HK-2 (cell line): Measurements from ENCODE around the gene TNPO2.
A peak's percentile ranks its signal among the peaks of the same experiment; 100 is the strongest.

Experiments used
- DNase-seq: peaks from one replicate; pipeline ENCODE4 v3.0.0-alpha.2; 2018; ENCODE audit not compliant: unreplicated experiment

Gene TNPO2

GRCh38 chr19:12676384-12676792 lies 47.3 kb downstream of the TNPO2 start:
- peak; percentile 92 for DNase-seq

GRCh38 chr19:12675940-12676339 lies 47.8 kb downstream of the TNPO2 start:
- DNase-seq = no peak

GRCh38 chr19:12675399-12675798 lies 48.3 kb downstream of the TNPO2 start:
- no peak for DNase-seq

GRCh38 chr19:12672744-12673143 lies 51.0 kb downstream of the TNPO2 start:
- DNase-seq = no peak

GRCh38 chr19:12670159-12670928 lies 53.4 kb downstream of the TNPO2 start:
- DNase-seq = no peak

GRCh38 chr19:12669270-12670158 lies 54.2 kb downstream of the TNPO2 start:
- peak; percentile 82 for DNase-seq

GRCh38 chr19:12668932-12669269 lies 54.8 kb downstream of the TNPO2 start:
- DNase-seq = peak; percentile 67

- DNase-seq = no peak
Observed at GRCh38 chr19:12668346-12668745, 55.4 kb downstream of the TNPO2 start.

- no peak for DNase-seq
Observed at GRCh38 chr19:12667731-12668302, 55.9 kb downstream of the TNPO2 start.

- peak; percentile 74 for DNase-seq
Observed at GRCh38 chr19:12666265-12667048, 57.3 kb downstream of the TNPO2 start, which contains the start of the genes MAN2B1 and WDR83. Gene MAN2B1 (minus strand): TSS chr19:12666742. CDS start chr19:12666701, 41 bp downstream. Gene WDR83 (plus strand): TSS chr19:12666807. CDS start chr19:12669791, 2,984 bp downstream.

- no peak for DNase-seq
Observed at GRCh38 chr19:12665671-12666264, 58.0 kb downstream of the TNPO2 start.

GRCh38 chr19:12665281-12665573 lies 58.5 kb downstream of the TNPO2 start:
- DNase-seq = no peak

- DNase-seq = no peak
Observed at GRCh38 chr19:12664406-12665280, 59.1 kb downstream of the TNPO2 start.

GRCh38 chr19:12660980-12661379 lies 62.8 kb downstream of the TNPO2 start:
- no peak for DNase-seq

GRCh38 chr19:12657966-12658365 lies 65.8 kb downstream of the TNPO2 start:
- DNase-seq = no peak

- DNase-seq = no peak
Observed at GRCh38 chr19:12656899-12657571, 66.7 kb downstream of the TNPO2 start.

- no peak for DNase-seq
Observed at GRCh38 chr19:12655546-12655945, 68.2 kb downstream of the TNPO2 start.

GRCh38 chr19:12652219-12652618 lies 71.5 kb downstream of the TNPO2 start:
- no peak for DNase-seq

GRCh38 chr19:12649941-12650340 lies 73.8 kb downstream of the TNPO2 start:
- DNase-seq = no peak
